Vagina (tissue), 2 donors: ENCODE measurements around the gene MYO10. TPM values are rescaled to one million over a fixed set of nuclear protein-coding genes. Genes with fewer than 3 reads are reported as not detected.

ENCODE experiments used
- DNase-seq, 2 donors: peaks; one replicate each; pipeline ENCODE4 v3.0.0-alpha.2; 2017; ENCODE audit errors: extremely low spot score in 2 of 2
- H3K27ac ChIP-seq: fragments of 200-600 bp; sonication (generic); one replicate; pipeline ENCODE4 v1.5.1; 2019
- H3K27me3 ChIP-seq: fragments of 200-600 bp; sonication (generic); one replicate; pipeline ENCODE4 v1.5.1; 2019
- H3K36me3 ChIP-seq, 2 donors: fragments of 200-600 bp; sonication (generic); one replicate each; pipeline ENCODE4 v1.5.1; 2017 to 2019
- H3K4me1 ChIP-seq: fragments of 200-600 bp; sonication (generic); one replicate; pipeline ENCODE4 v1.5.1; 2019
- H3K4me3 ChIP-seq, 2 donors: fragments of 200-600 bp; sonication (generic); 1 replicate in 1 of 2; 2 replicates in 1 of 2; pipeline ENCODE4 v1.5.1; 2016 to 2019
- H3K9me3 ChIP-seq: fragments of 200-600 bp; sonication (generic); one replicate; pipeline ENCODE4 v1.5.1; 2019
- CTCF ChIP-seq, 3 experiments: fragments of 450-650 bp in 2 of 3; fragments of 200-600 bp in 1 of 3; sonication (generic) in 1 of 3; IDR thresholded peaks; one replicate each; pipeline ENCODE4 v1.5.1; 2017 to 2019; ENCODE audit warnings: antibody characterized with exemption in 3 of 3, mild to moderate bottlenecking in 2 of 3, moderate library complexity in 2 of 3
- POLR2A ChIP-seq, 2 donors: fragments of 450-650 bp; IDR thresholded peaks; one replicate each; pipeline ENCODE4 v1.6.1; 2017; ENCODE audit warnings: antibody characterized with exemption in 2 of 2, mild to moderate bottlenecking in 2 of 2, moderate library complexity in 2 of 2
- POLR2AphosphoS5 ChIP-seq, 2 donors: sonication (generic); formaldehyde crosslinking; IDR thresholded peaks; one replicate each; pipeline ENCODE4 v1.9.0; 2017; ENCODE audit warnings: antibody characterized with exemption in 2 of 2, mild to moderate bottlenecking in 2 of 2, low read depth in 1 of 2; ENCODE audit not compliant: insufficient read depth in 1 of 2
- intact Hi-C: fragments of 100-400 bp; cut with DNase I; formaldehyde crosslinking; loops from one replicate; pipeline ENCODE4 v1.15.1; 2023
- total RNA-seq: library from RNA; depleted of rRNA; stranded (reverse); fragments of >200 nt; gene quantifications from one replicate; pipeline ENCODE4 v1.2.3, GENCODE V29; 2016

The MYO10 gene
- total RNA-seq, 1 donor from 2014 or later = 22.1 TPM

DNA sequence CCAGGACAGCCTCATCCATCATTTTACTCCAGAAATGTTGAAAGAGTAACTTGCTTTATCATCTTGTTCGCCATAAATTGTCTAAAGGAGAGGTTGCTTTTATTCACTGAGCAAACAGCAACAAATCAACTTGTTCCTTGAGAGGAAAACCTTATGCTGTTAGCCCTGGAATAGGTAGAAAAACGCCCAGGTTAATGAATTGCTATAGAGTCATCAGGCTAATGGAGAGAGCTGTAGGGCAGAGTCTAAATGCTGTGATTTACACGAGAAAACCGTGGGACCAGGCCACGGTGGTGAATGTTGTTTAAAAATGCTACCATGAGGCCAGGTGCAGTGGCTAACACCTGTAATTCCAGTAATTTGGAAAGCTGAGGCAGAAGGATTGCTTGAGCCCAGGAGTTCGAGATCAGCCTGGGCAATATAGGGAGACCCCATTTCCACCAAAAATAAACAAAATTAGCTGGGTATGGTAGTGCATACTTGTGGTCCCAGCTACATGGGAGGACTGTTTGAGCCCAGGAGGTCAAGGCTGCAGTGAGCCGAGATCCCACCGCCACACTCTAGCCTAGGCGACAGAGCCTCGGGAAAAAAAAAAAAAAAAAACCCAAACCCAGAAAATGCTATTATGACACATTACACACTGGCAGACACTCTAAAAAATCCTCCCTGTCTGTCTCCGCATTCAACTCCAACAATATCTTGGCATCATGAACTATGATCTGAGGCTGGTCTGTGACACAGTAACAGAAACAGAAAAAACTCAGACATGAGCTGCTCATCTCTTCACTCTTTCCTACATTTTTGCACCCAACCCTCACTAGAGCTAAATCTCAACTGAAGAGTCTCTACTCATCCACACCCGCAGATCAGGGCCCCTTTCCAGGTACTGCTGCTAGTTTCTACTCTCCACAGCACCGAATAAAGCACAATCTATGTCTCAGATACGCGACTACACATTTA is 200.7 kb downstream of the MYO10 start:
- H3K36me3 ChIP-seq = no peaks in the 10 kb centered on the region

GRCh38 chr5:16733331-16734006 is 202.6 kb downstream of the MYO10 start:
- intact Hi-C loops = no loop called here

More for the DNA sequence above, 200.7 kb downstream of the MYO10 start:
- Histone ChIP-seq H3K9me3 (no peaks in the 10 kb centered on the region), H3K4me3 (peak overlapping the region in 1 of 2 donors; percentile 1), H3K27me3 (no peaks in the 10 kb centered on the region), H3K4me1 (peaks cover 10% of the 10 kb centered on the region), H3K27ac (no peak overlapping the region)
- DNase-seq = no peak
- no peak for TF ChIP-seq POLR2AphosphoS5 (IDR thresholded peaks at IDR 0.05; ENCODE audit: insufficient read depth in 1 of 2, low read depth in 1 of 2)
- TF ChIP-seq CTCF (IDR thresholded peaks at IDR 0.05) = no peak
- no peak for TF ChIP-seq POLR2A (IDR thresholded peaks at IDR 0.05)
- intact Hi-C loops = no loop called here

DNA sequence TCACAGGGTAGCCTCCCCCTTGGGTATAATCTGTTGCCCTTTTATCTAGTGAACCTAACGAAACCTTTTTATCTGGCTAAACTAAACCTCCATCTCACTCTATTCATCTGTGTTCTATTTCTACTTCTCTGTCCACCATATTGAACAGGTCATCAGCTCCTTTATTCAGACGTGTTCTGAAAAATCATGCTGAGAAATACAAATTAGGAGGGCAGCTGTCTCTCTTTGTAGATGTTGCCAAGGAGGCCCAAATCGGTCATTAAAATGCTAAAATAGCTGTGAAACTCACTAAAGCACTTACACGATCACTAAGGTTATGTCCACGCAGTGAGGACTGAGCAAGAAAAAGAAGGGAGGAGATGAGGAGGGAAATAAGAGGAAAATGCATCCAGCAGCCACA is 203.7 kb downstream of the MYO10 start:
- Histone ChIP-seq H3K36me3 (no peaks in the 10 kb centered on the region), H3K4me3 (no peak overlapping the region), H3K27me3 (no peaks in the 10 kb centered on the region), H3K4me1 (peaks cover 16% of the 10 kb centered on the region), H3K27ac (no peak overlapping the region), H3K9me3 (no peaks in the 10 kb centered on the region)
- intact Hi-C loops = no loop called here
- DNase-seq = no peak
- TF ChIP-seq CTCF (IDR thresholded peaks at IDR 0.05) (no peak), POLR2AphosphoS5 (IDR thresholded peaks at IDR 0.05; ENCODE audit: insufficient read depth in 1 of 2, low read depth in 1 of 2) (no peak), POLR2A (IDR thresholded peaks at IDR 0.05) (no peak)

More at GRCh38 chr5:16733331-16734006, 202.6 kb downstream of the MYO10 start:
- TF ChIP-seq POLR2AphosphoS5 (IDR thresholded peaks at IDR 0.05; ENCODE audit: insufficient read depth in 1 of 2, low read depth in 1 of 2) (no peak), CTCF (IDR thresholded peaks at IDR 0.05) (no peak), POLR2A (IDR thresholded peaks at IDR 0.05) (no peak)
- no peaks in the 10 kb centered on the region for H3K36me3 ChIP-seq
- peaks cover 10% of the 10 kb centered on the region for H3K4me1 ChIP-seq
- DNase-seq = no peak
- no peaks in the 10 kb centered on the region for H3K27me3 ChIP-seq
- H3K4me3 ChIP-seq = no peak overlapping the region
- no peak overlapping the region for H3K27ac ChIP-seq
- H3K9me3 ChIP-seq = no peaks in the 10 kb centered on the region

DNA sequence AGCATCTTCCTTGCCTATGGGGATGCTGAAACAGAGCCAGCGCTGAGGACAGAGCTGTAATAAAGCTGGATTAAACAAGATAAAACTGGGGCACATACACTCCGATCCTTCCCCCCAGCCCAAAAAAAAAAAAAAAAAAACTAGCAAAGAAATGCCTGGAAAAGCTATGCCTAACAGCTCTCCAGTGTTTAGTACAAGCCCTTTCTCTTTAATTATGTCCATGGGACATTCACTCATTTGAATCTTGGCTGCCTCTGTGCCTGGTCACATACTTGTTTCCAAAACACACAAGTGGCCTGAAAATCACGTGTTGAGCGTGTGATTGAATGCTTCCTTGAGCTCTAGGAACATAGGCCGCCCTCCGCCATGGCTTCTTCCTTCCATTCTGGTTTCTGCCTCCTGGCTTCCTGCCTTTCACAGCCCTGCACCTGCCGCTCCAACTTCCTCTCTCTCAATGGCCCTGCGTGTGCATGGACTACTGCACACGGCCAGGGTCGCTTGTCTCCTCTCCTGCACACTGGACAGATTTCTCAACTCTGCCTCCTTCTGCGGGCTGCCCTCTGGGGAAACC is 208.2 kb downstream of the MYO10 start:
- TF ChIP-seq POLR2AphosphoS5 (IDR thresholded peaks at IDR 0.05; ENCODE audit: insufficient read depth in 1 of 2, low read depth in 1 of 2) (peak in 1 of 2 donors; percentile 26), CTCF (IDR thresholded peaks at IDR 0.05) (no peak)
- no peaks in the 10 kb centered on the region for H3K27me3 ChIP-seq
- intact Hi-C loops = no loop called here
- peaks cover 7% of the 10 kb centered on the region for H3K4me1 ChIP-seq
- no peaks in the 10 kb centered on the region for H3K9me3 ChIP-seq
- H3K27ac ChIP-seq = no peak overlapping the region
- H3K36me3 ChIP-seq = no peaks in the 10 kb centered on the region
- DNase-seq = no peak
- no peak overlapping the region for H3K4me3 ChIP-seq
